WTC11 (cell line): ENCODE data around the gene GAP43.

Experiments
- CBFB ChIP-seq: sonication (generic); formaldehyde crosslinking; IDR thresholded peaks from 2 replicates; pipeline ENCODE4 v1.8.1; 2022; ENCODE audit warnings: mild to moderate bottlenecking, low read depth, missing genetic modification reagents
- CREB1 ChIP-seq: sonication (generic); formaldehyde crosslinking; IDR thresholded peaks from 2 replicates; pipeline ENCODE4 v1.8.0; 2023; ENCODE audit warnings: mild to moderate bottlenecking, missing genetic modification reagents
- PRRX2 ChIP-seq: fragments of 250-450 bp; sonication (Bioruptor Pico); IDR thresholded peaks from 2 replicates; pipeline ENCODE4 v1.8.0; 2021; ENCODE audit warnings: mild to moderate bottlenecking
- SP1 ChIP-seq: sonication (generic); formaldehyde crosslinking; conservative IDR thresholded peaks from 2 replicates; pipeline ENCODE4 v1.8.1; 2022; ENCODE audit warnings: missing genetic modification reagents
- ZNF263 ChIP-seq: sonication (generic); formaldehyde crosslinking; IDR thresholded peaks from 2 replicates; pipeline ENCODE4 v1.8.1; 2022; ENCODE audit warnings: low read depth, mild to moderate bottlenecking, moderate library complexity, missing genetic modification reagents
- TF ChIP-seq, protein P1 (sequence below): sonication (generic); formaldehyde crosslinking; IDR thresholded peaks from 2 replicates; pipeline ENCODE4 v1.8.1; 2022; ENCODE audit warnings: missing genetic modification reagents, borderline replicate concordance
- TF ChIP-seq, protein P2 (sequence below): fragments of 200-600 bp; IDR thresholded peaks from 2 replicates; pipeline ENCODE4 v1.8.0; 2022; ENCODE audit warnings: antibody characterized with exemption
- TF ChIP-seq, protein P3 (sequence below): sonication (generic); formaldehyde crosslinking; IDR thresholded peaks from 2 replicates; pipeline ENCODE4 v1.8.1; 2023; ENCODE audit warnings: mild to moderate bottlenecking, missing genetic modification reagents, moderate library complexity
- TF ChIP-seq, protein P4 (sequence below): sonication (generic); formaldehyde crosslinking; IDR thresholded peaks from 2 replicates; pipeline ENCODE4 v1.8.1; 2022; ENCODE audit warnings: low read depth, mild to moderate bottlenecking, moderate library complexity, missing genetic modification reagents, borderline replicate concordance
- TF ChIP-seq, protein P5 (sequence below): sonication (generic); formaldehyde crosslinking; IDR thresholded peaks from 2 replicates; pipeline ENCODE4 v1.8.0; 2022; ENCODE audit warnings: mild to moderate bottlenecking, missing genetic modification reagents
- TF ChIP-seq, protein P6 (sequence below): sonication (generic); formaldehyde crosslinking; IDR thresholded peaks from 2 replicates; pipeline ENCODE4 v1.8.0; 2022; ENCODE audit warnings: mild to moderate bottlenecking, missing genetic modification reagents

DNA sequence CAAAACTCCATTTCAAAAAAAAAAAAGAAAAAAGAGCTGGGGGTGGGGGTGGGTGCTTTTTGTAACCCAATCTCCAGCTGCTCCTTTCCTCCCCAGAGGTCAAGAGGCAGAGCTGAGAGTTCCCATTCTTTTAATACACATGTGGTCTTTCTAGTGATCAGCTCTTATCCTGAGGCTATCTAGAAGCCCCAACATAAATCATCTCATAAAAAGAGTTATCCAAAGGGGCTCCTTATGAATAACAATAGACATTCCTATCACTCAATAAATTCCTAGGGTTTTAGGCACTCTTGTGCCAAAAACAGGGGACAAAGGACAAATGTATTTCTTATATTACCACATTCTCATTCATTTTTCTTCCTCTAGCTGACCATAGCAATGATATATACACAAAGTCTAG is 25.1 kb upstream of the GAP43 start:
- TF ChIP-seq, protein P1, sequence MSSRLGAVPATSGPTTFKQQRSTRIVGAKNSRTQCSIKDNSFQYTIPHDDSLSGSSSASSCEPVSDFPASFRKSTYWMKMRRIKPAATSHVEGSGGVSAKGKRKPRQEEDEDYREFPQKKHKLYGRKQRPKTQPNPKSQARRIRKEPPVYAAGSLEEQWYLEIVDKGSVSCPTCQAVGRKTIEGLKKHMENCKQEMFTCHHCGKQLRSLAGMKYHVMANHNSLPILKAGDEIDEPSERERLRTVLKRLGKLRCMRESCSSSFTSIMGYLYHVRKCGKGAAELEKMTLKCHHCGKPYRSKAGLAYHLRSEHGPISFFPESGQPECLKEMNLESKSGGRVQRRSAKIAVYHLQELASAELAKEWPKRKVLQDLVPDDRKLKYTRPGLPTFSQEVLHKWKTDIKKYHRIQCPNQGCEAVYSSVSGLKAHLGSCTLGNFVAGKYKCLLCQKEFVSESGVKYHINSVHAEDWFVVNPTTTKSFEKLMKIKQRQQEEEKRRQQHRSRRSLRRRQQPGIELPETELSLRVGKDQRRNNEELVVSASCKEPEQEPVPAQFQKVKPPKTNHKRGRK (CRISPR knock-in tag), result no peak
- TF ChIP-seq ZNF263 (no peak), CREB1 (no peak), SP1 (no peak), CBFB (CRISPR knock-in tag) (no peak), PRRX2 (CRISPR knock-in tag) (no peak)
- TF ChIP-seq, protein P2, sequence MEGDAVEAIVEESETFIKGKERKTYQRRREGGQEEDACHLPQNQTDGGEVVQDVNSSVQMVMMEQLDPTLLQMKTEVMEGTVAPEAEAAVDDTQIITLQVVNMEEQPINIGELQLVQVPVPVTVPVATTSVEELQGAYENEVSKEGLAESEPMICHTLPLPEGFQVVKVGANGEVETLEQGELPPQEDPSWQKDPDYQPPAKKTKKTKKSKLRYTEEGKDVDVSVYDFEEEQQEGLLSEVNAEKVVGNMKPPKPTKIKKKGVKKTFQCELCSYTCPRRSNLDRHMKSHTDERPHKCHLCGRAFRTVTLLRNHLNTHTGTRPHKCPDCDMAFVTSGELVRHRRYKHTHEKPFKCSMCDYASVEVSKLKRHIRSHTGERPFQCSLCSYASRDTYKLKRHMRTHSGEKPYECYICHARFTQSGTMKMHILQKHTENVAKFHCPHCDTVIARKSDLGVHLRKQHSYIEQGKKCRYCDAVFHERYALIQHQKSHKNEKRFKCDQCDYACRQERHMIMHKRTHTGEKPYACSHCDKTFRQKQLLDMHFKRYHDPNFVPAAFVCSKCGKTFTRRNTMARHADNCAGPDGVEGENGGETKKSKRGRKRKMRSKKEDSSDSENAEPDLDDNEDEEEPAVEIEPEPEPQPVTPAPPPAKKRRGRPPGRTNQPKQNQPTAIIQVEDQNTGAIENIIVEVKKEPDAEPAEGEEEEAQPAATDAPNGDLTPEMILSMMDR, result no peak
- TF ChIP-seq, protein P3, sequence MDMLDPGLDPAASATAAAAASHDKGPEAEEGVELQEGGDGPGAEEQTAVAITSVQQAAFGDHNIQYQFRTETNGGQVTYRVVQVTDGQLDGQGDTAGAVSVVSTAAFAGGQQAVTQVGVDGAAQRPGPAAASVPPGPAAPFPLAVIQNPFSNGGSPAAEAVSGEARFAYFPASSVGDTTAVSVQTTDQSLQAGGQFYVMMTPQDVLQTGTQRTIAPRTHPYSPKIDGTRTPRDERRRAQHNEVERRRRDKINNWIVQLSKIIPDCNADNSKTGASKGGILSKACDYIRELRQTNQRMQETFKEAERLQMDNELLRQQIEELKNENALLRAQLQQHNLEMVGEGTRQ, result no peak
- TF ChIP-seq, protein P4, sequence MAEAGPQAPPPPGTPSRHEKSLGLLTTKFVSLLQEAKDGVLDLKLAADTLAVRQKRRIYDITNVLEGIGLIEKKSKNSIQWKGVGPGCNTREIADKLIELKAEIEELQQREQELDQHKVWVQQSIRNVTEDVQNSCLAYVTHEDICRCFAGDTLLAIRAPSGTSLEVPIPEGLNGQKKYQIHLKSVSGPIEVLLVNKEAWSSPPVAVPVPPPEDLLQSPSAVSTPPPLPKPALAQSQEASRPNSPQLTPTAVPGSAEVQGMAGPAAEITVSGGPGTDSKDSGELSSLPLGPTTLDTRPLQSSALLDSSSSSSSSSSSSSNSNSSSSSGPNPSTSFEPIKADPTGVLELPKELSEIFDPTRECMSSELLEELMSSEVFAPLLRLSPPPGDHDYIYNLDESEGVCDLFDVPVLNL (CRISPR knock-in tag), result no peak
- TF ChIP-seq, protein P5, sequence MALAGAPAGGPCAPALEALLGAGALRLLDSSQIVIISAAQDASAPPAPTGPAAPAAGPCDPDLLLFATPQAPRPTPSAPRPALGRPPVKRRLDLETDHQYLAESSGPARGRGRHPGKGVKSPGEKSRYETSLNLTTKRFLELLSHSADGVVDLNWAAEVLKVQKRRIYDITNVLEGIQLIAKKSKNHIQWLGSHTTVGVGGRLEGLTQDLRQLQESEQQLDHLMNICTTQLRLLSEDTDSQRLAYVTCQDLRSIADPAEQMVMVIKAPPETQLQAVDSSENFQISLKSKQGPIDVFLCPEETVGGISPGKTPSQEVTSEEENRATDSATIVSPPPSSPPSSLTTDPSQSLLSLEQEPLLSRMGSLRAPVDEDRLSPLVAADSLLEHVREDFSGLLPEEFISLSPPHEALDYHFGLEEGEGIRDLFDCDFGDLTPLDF (CRISPR knock-in tag), result no peak
- TF ChIP-seq, protein P6, sequence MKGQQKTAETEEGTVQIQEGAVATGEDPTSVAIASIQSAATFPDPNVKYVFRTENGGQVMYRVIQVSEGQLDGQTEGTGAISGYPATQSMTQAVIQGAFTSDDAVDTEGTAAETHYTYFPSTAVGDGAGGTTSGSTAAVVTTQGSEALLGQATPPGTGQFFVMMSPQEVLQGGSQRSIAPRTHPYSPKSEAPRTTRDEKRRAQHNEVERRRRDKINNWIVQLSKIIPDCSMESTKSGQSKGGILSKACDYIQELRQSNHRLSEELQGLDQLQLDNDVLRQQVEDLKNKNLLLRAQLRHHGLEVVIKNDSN (CRISPR knock-in tag), result no peak
